DOHH2 (cell line): Measurements from ENCODE around the gene RCOR2.

Source experiments
- H3F3A ChIP-seq: fragments of 200-600 bp; sonication (generic), shearing (Covaris generic); 2 replicates; pipeline ENCODE4 v1.6.0; 2016; ENCODE audit warnings: antibody characterized with exemption, mild to moderate bottlenecking; ENCODE audit not compliant: control insufficient read depth, insufficient read depth
- H3K27ac ChIP-seq: fragments of 200-600 bp; sonication (generic); 2 replicates; pipeline ENCODE4 v1.5.1; 2014; ENCODE audit warnings: low read depth, mild to moderate bottlenecking, low read length, moderate library complexity
- H3K27me3 ChIP-seq: fragments of 200-600 bp; sonication (generic); 2 replicates; pipeline ENCODE4 v1.6.1; 2014; ENCODE audit warnings: mild to moderate bottlenecking, low read length, mixed read lengths; ENCODE audit not compliant: control insufficient read depth
- H3K36me3 ChIP-seq: fragments of 200-600 bp; sonication (generic); 2 replicates; pipeline ENCODE4 v1.6.1; 2014; ENCODE audit warnings: mild to moderate bottlenecking, low read length, moderate library complexity, mixed read lengths; ENCODE audit not compliant: control insufficient read depth
- H3K4me1 ChIP-seq: fragments of 200-600 bp; sonication (generic); 2 replicates; pipeline ENCODE4 v1.6.1; 2014; ENCODE audit warnings: mild to moderate bottlenecking, low read length, mixed read lengths; ENCODE audit not compliant: control insufficient read depth
- H3K4me2 ChIP-seq: fragments of 200-600 bp; sonication (generic); 2 replicates; pipeline ENCODE4 v1.6.0; 2014; ENCODE audit warnings: mild to moderate bottlenecking, low read length, moderate library complexity
- H3K4me3 ChIP-seq: fragments of 200-600 bp; sonication (generic); 2 replicates; pipeline ENCODE4 v1.5.1; 2014; ENCODE audit warnings: mild to moderate bottlenecking, low read length, mixed read lengths
- H3K79me2 ChIP-seq: fragments of 200-600 bp; sonication (generic); 2 replicates; pipeline ENCODE4 v1.6.1; 2014; ENCODE audit warnings: mild to moderate bottlenecking, low read length, mixed read lengths; ENCODE audit not compliant: control insufficient read depth
- H3K9me2 ChIP-seq: fragments of 200-600 bp; sonication (generic); replicated peaks from 2 replicates; pipeline ENCODE4 v1.6.1; 2014; ENCODE audit warnings: mild to moderate bottlenecking, low read length, mixed read lengths; ENCODE audit not compliant: control insufficient read depth
- H3K9me3 ChIP-seq: fragments of 200-600 bp; sonication (generic); 2 replicates; pipeline ENCODE4 v1.6.1; 2014; ENCODE audit warnings: antibody characterized with exemption, low read length, mixed read lengths; ENCODE audit not compliant: control insufficient read depth, insufficient read depth
- H4K20me1 ChIP-seq: fragments of 200-600 bp; sonication (generic); 2 replicates; pipeline ENCODE4 v1.6.0; 2014; ENCODE audit warnings: low read depth, mild to moderate bottlenecking, antibody characterized with exemption, low read length, moderate library complexity; ENCODE audit not compliant: control insufficient read depth, insufficient read depth
- CTCF ChIP-seq: fragments of 200-600 bp; sonication (generic); IDR thresholded peaks from one replicate; pipeline ENCODE4 v1.5.1; 2014; ENCODE audit warnings: antibody characterized with exemption, mild to moderate bottlenecking, low read depth, low read length; ENCODE audit not compliant: poor library complexity, severe bottlenecking
- EZH2phosphoT487 ChIP-seq: fragments of 200-600 bp; sonication (generic); IDR thresholded peaks from 2 replicates; pipeline ENCODE4 v1.6.1; 2017; ENCODE audit warnings: borderline replicate concordance, mild to moderate bottlenecking, antibody characterized with exemption, low read length, moderate library complexity, mixed read lengths

RCOR2 gene

GRCh38 chr11:63958008-63958407 lies 41.0 kb upstream of the RCOR2 start:
- no peaks in the 10 kb centered on the region for H3K79me2 ChIP-seq
- H3K9me3 ChIP-seq = no peaks in the 10 kb centered on the region
- H3F3A ChIP-seq = no peaks in the 10 kb centered on the region
- H3K36me3 ChIP-seq = peaks cover 32% of the 10 kb centered on the region
- no peaks in the 10 kb centered on the region for H3K27me3 ChIP-seq
- no peak overlapping the region for H3K4me2 ChIP-seq
- H3K9me2 ChIP-seq = no peaks in the 10 kb centered on the region
- H4K20me1 ChIP-seq = no peaks in the 10 kb centered on the region
- peaks cover under 1% of the 10 kb centered on the region; the same call in 1 of the 2 replicates for H3K4me1 ChIP-seq
- TF ChIP-seq EZH2phosphoT487 = no peak
- no peak for TF ChIP-seq CTCF
- no peak overlapping the region for H3K27ac ChIP-seq
- no peak overlapping the region for H3K4me3 ChIP-seq

- Histone ChIP-seq H3K27ac (no peak overlapping the region), H3K4me1 (no peaks in the 10 kb centered on the region; the same call in 1 of the 2 replicates), H3K9me3 (no peaks in the 10 kb centered on the region), H3F3A (no peaks in the 10 kb centered on the region), H3K9me2 (no peaks in the 10 kb centered on the region), H3K4me2 (no peak overlapping the region), H3K4me3 (no peak overlapping the region), H3K79me2 (no peaks in the 10 kb centered on the region), H3K27me3 (no peaks in the 10 kb centered on the region), H4K20me1 (no peaks in the 10 kb centered on the region), H3K36me3 (peaks cover 57% of the 10 kb centered on the region)
- TF ChIP-seq CTCF (no peak), EZH2phosphoT487 (no peak)
These were observed 35.6 kb upstream of the RCOR2 start for GRCh38 chr11:63952570-63952969.

GRCh38 chr11:63951779-63952536 lies 35.0 kb upstream of the RCOR2 start:
- TF ChIP-seq CTCF = no peak
- TF ChIP-seq EZH2phosphoT487 = no peak
- peaks cover 62% of the 10 kb centered on the region for H3K36me3 ChIP-seq
- H3K4me3 ChIP-seq = no peak overlapping the region
- no peaks in the 10 kb centered on the region for H3K27me3 ChIP-seq
- H4K20me1 ChIP-seq = no peaks in the 10 kb centered on the region
- H3K9me3 ChIP-seq = no peaks in the 10 kb centered on the region
- no peak overlapping the region for H3K4me2 ChIP-seq
- H3K4me1 ChIP-seq = no peaks in the 10 kb centered on the region; the same call in 1 of the 2 replicates
- no peaks in the 10 kb centered on the region for H3K79me2 ChIP-seq
- H3K27ac ChIP-seq = no peak overlapping the region
- H3K9me2 ChIP-seq = no peaks in the 10 kb centered on the region
- no peaks in the 10 kb centered on the region for H3F3A ChIP-seq
